HG02970 (cell line): ENCODE measurements around the gene CWC22.
"Not testable (repeated sequence)": the region's sequence is repeated elsewhere in the genome, so short reads cannot be mapped to it uniquely, and the experiment has no call there.

ENCODE experiments used
- ATAC-seq: cut with Tn5 transposase; IDR thresholded peaks from one replicate; pipeline ENCODE4 v1.9.1; 2021; ENCODE audit warnings: mild to moderate bottlenecking, moderate library complexity, moderate number of reproducible peaks; ENCODE audit not compliant: unreplicated experiment, low FRiP score

Gene CWC22

GRCh38 chr2:180006781-180007579 lies at the start of gene CWC22:
CWC22 (minus strand) TSS chr2:180007297; CDS start chr2:179993341, 13,956 bp downstream.
- peak; percentile 99 for ATAC-seq

GRCh38 chr2:180056367-180057118 lies 49.4 kb upstream of the CWC22 start:
- no peak for ATAC-seq

- not testable (repeated sequence) for ATAC-seq
Observed at GRCh38 chr2:180054576-180054975, 47.5 kb upstream of the CWC22 start.

- no peak for ATAC-seq
Observed at GRCh38 chr2:180050246-180050645, 43.1 kb upstream of the CWC22 start.

GRCh38 chr2:180048251-180048650 lies 41.2 kb upstream of the CWC22 start:
- no peak for ATAC-seq

- no peak for ATAC-seq
Observed at GRCh38 chr2:180046776-180047175, 39.7 kb upstream of the CWC22 start.

- ATAC-seq: no peak
Observed at GRCh38 chr2:180046202-180046601, 39.1 kb upstream of the CWC22 start.

- ATAC-seq: no peak
Observed at GRCh38 chr2:180040146-180040925, 33.2 kb upstream of the CWC22 start.

- no peak for ATAC-seq
Observed at GRCh38 chr2:180038997-180039396, 31.9 kb upstream of the CWC22 start.

GRCh38 chr2:180033993-180034894 lies 27.1 kb upstream of the CWC22 start:
- no peak for ATAC-seq

- no peak for ATAC-seq
Observed at GRCh38 chr2:180029575-180029974, 22.5 kb upstream of the CWC22 start.

GRCh38 chr2:180021850-180022249 lies 14.8 kb upstream of the CWC22 start:
- no peak for ATAC-seq

GRCh38 chr2:180017784-180018183 lies 10.7 kb upstream of the CWC22 start:
- no peak for ATAC-seq

- no peak for ATAC-seq
Observed at GRCh38 chr2:180016937-180017336, 9.8 kb upstream of the CWC22 start.

GRCh38 chr2:180015951-180016709 lies 9.0 kb upstream of the CWC22 start:
- ATAC-seq: no peak

GRCh38 chr2:180012523-180012922 lies 5.4 kb upstream of the CWC22 start:
- ATAC-seq: no peak

- ATAC-seq: no peak
Observed at GRCh38 chr2:180010701-180011100, 3.6 kb upstream of the CWC22 start.

- ATAC-seq: no peak
Observed at GRCh38 chr2:180006231-180006630, 866 bp downstream of the CWC22 start.

- not testable (repeated sequence) for ATAC-seq
Observed at GRCh38 chr2:180005465-180005864, 1.6 kb downstream of the CWC22 start.
